Suprapubic skin (tissue), 4 donors: Measurements from ENCODE around the gene FHL5. TPM values are rescaled to one million over a fixed set of nuclear protein-coding genes. Genes with fewer than 3 reads are reported as not detected.

ENCODE experiments used
- DNase-seq, 2 donors: peaks; one replicate each; pipeline ENCODE4 v3.0.0-alpha.2; 2019; ENCODE audit warnings: low spot score in 2 of 2
- H3K27ac ChIP-seq: fragments of 200-600 bp; sonication (generic); one replicate; pipeline ENCODE4 v1.5.1; 2019
- H3K27me3 ChIP-seq: fragments of 200-600 bp; sonication (generic); one replicate; pipeline ENCODE4 v1.5.1; 2019
- H3K36me3 ChIP-seq: fragments of 200-600 bp; sonication (generic); one replicate; pipeline ENCODE4 v1.5.1; 2019
- H3K4me1 ChIP-seq: fragments of 200-600 bp; sonication (generic); one replicate; pipeline ENCODE4 v1.5.1; 2019
- H3K4me3 ChIP-seq: fragments of 200-600 bp; sonication (generic); one replicate; pipeline ENCODE4 v1.5.1; 2019; ENCODE audit warnings: mild to moderate bottlenecking
- H3K9me3 ChIP-seq: fragments of 200-600 bp; sonication (generic); one replicate; pipeline ENCODE4 v1.5.1; 2019
- CTCF ChIP-seq, 2 donors: fragments of 200-600 bp in 1 of 2; fragments of 450-650 bp in 1 of 2; sonication (generic) in 1 of 2; IDR thresholded peaks; one replicate each; pipeline ENCODE4 v1.5.1; 2016 to 2019; ENCODE audit warnings: antibody characterized with exemption in 2 of 2, mild to moderate bottlenecking in 1 of 2, moderate library complexity in 1 of 2
- EP300 ChIP-seq: sonication (generic); formaldehyde crosslinking; IDR thresholded peaks from one replicate; pipeline ENCODE4 v1.6.1; 2017; ENCODE audit warnings: antibody characterized with exemption
- POLR2A ChIP-seq, 2 donors: fragments of 450-650 bp; IDR thresholded peaks; one replicate each; pipeline ENCODE4 v1.6.1; 2017; ENCODE audit warnings: antibody characterized with exemption in 2 of 2, mild to moderate bottlenecking in 2 of 2, moderate library complexity in 2 of 2
- POLR2AphosphoS5 ChIP-seq, 3 donors: sonication (generic); formaldehyde crosslinking; IDR thresholded peaks; one replicate each; pipeline ENCODE4 v1.6.1; 2017; ENCODE audit warnings: antibody characterized with exemption in 3 of 3
- WGBS: methylation state at CpG from one replicate; pipeline ENCODE4 v1.1.5; 2018; 5-methylcytosine and 5-hydroxymethylcytosine counted together
- total RNA-seq, 4 donors: library from RNA; depleted of rRNA; stranded (reverse); fragments of >200 nt; gene quantifications; one replicate each; pipeline ENCODE4 v1.1.0, GENCODE V29; 2016

The FHL5 gene
- total RNA-seq, 4 donors from 2014 or later, result 2.5 to 12.6 (median 6.9) TPM

GRCh38 chr6:96659084-96659845 lies 96.3 kb downstream of the FHL5 start:
- Histone ChIP-seq H3K27me3 (peaks cover 3% of the 10 kb centered on the region), H3K36me3 (no peaks in the 10 kb centered on the region), H3K9me3 (no peaks in the 10 kb centered on the region), H3K4me1 (no peaks in the 10 kb centered on the region), H3K27ac (no peak overlapping the region), H3K4me3 (no peak overlapping the region)
- TF ChIP-seq CTCF (IDR thresholded peaks at IDR 0.05) (no peak), POLR2A (IDR thresholded peaks at IDR 0.05) (no peak), POLR2AphosphoS5 (IDR thresholded peaks at IDR 0.05) (no peak), EP300 (no peak)
- 62% methylated on average over 4 of the region's 4 CpGs for WGBS
- no peak for DNase-seq

Other genes with a start within 250 kb of the FHL5 start
- gene UFL1, start 41.3 kb upstream of the FHL5 start, total RNA-seq, result 10 to 100 TPM; 19.4 to 34.4 (median 22.3) TPM